GM18517 (cell line): ENCODE data around the gene SEMA3F.

ENCODE experiments used
- ATAC-seq: cut with Tn5 transposase; IDR thresholded peaks from one replicate; pipeline ENCODE4 v1.9.1; 2021; ENCODE audit warnings: mild to moderate bottlenecking, moderate library complexity; ENCODE audit not compliant: unreplicated experiment

SEMA3F gene

DNA sequence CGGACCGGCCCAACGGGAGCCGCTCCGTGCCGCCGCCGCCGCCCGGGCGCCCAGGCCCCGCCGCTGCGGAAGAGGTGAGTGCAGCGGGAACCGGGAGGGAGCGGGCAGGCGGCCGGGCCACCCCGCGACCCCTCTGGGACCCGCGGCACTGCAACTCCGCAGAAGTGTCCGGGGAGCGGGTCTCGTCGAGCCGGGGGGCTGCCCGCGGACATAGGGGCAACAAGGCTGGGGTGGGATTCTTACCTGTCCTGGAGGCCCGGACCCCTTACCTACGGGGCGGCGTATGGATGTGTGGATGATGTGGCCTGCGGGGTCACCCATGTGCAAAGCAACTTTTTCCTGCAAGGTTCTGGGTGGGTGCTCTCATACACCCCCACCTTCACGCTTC, 361 bp downstream of the SEMA3F start:
- no peak for ATAC-seq

DNA sequence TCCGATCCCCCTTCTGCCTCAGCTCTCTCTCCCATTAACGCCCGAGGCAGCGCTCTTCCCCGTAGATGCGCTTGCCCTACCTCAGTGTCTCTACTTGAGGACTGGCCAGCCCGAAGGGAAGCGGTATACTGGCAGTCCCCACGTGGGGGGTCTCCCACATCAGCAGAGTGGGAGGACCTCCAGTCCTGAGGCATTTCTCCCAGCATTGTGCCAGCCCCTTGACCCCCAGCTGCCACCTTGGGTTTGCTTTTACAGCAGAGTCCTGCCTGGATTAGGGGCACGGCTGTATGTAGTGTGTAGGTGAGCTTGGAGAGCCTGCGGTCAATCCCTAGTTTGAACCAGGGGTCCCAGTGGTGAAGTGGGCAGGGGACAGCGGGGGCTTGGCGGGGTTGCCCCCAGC, 767 bp downstream of the SEMA3F start:
- ATAC-seq = no peak

DNA sequence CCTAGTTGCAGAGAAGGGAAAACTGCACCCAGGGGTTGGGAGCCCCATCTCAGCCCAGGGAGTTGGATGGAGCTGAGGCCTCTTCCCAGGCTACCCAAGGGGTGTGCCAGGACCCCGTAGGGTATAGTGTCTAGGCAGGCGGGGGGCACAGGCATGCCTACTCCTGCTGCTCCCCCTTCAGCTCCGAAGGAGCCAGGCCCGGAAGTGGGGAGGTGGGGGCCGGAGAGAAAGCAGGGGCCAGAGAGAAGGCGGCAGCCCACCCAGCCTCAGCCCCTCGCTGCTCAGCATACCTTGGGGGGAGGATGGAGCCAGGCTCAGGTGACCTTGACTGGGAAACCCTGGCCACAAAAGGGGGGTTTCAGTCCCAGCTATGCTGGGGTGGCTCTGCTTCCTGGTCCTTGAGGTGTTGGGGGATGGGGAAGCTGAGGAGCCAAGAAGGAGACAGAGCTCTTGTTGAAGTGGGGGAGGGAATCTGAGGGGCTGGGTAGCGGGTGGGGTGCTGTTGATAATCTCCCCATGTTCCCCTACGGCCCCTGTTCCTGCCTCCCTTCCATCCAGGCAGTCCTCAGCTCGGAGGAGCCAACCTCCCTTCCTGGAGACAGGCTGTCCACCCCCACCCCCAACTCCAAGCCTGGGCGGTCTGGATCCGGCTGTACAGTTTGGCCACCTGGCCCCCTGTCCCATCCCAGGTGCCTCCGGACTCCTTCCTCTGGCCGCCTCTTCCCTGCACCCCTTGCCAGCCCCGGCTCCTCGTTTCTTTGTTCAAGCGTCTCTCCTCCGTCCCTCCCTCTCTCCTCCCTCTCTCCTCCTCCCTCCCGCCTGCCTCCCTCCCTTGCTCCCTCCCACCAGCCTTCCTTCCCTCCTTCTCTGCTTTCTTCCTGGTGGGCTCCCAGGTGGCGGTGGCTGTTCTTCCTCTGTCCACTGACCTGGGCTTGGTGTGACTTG, 1.7 kb downstream of the SEMA3F start:
- ATAC-seq = no peak

DNA sequence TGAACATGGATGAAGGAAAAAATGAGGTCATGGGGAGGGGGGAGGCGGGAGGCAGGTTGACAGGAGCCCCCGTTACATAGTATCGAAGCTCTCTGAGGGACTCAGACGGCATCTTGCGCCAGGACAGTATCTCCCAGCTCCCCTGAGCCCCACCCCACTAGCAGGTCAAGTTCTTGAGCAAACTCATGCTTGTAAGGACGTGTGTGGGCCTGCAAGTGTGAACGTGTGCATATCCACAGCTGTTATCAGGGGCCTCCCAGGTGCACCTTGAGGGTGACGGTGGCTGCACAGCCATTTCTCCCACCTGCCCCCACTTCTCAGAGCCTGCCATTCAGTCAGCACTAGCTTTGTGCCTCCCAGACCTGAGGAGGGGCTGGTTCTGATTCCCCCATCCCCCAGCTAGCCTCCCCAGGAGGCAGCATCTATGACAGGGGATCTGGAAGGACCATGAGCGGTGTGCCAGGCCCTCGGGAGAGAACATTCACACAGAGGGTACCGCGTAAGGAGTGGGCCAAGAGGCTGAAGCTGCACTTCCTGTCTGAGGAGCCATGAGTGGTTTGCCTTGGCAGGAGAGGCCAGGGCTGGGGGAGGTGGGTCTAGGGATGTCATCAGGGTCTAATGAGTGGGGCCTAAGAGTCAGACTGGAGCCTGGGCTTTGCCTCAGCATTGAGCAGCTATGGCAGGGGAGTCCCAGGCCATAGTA, 2.9 kb downstream of the SEMA3F start:
- no peak for ATAC-seq

- ATAC-seq = no peak
Observed at GRCh38 chr3:50158530-50159146, 3.5 kb downstream of the SEMA3F start.

DNA sequence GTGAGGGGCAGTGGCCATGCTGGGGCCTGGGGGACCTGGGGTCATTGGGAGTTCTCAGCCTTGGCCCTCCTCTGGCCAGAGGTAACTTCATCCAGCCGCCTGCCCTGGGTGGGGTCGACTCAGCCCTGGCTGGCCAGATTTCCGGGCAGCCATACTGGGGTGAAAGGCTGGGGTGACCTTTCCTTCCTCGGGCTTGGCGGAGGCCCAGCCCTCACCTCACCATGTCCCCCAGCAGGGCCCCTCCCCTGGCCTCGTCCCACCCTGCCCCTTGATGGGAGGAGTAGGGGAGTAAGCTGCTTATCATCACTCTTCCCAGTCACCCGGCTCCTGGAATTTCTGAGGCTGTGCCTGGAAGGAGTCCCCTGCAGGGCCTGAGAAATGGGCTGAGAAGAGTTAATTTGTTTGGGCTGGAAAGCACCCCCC, 5.4 kb downstream of the SEMA3F start:
- no peak for ATAC-seq

- no peak for ATAC-seq
Observed at GRCh38 chr3:50161320-50161719, 6.2 kb downstream of the SEMA3F start.

DNA sequence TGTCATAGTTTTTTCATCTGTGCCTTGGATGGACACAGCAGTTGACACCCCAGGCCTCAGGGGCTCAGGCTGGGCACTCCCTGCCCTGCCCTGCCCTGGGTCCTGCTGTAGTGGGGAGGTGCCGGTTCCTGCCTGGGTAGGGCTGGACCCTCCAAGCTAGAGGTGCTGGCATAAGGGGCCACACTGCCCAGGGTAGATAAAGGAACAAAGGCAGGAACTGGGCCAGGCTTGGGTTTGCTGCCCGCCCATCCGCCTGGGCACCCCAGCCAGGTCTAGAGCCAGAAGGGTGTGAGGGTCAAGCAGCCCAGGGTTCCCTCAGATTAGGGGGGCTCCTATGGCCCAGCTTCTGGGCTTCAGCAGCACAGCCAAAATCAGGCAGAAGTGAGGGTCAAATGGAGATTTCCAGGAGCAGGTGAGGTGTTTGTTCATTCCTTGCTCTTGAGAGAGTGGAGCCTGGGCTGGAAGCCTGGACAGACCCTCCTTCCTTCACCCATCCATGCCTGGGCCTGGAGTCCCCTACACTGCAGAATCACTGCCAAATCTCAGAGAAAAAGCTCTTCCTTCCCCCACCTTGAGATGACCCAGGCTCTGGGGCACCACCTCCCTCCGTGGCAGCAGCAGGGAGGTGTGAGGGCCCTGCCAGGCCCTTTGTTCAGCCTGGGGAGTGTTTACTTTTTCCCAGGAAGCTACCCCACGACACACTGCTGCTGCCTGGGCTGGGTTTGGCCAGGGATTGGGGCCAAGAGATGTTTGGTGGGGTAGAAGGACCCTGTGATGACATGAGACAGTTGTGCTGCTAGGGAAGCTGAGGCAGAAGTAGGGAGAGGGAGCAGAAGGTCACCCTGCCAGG, 7.1 kb downstream of the SEMA3F start:
- ATAC-seq = no peak

- no peak for ATAC-seq
Observed at GRCh38 chr3:50163572-50164455, 8.7 kb downstream of the SEMA3F start.

DNA sequence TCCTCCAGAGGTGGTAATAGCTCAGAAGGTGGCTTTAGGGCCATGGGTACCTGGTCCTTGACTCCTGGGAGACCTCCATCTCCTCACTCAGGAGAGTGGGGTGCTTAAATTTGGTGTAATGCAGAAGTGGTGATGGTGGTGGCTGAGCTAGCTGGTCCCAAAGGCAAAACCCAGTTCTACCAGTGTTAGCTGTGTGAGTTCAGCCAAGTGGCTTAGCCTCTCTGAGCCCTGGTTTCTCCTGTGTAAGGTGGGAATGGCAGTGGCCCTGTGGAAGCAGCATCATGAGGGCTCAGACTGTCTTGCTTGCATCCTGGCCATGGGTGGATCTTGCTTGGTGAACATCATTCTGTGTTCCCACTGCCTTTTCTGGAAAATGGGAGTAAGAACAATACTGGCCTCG, 9.4 kb downstream of the SEMA3F start:
- no peak for ATAC-seq

DNA sequence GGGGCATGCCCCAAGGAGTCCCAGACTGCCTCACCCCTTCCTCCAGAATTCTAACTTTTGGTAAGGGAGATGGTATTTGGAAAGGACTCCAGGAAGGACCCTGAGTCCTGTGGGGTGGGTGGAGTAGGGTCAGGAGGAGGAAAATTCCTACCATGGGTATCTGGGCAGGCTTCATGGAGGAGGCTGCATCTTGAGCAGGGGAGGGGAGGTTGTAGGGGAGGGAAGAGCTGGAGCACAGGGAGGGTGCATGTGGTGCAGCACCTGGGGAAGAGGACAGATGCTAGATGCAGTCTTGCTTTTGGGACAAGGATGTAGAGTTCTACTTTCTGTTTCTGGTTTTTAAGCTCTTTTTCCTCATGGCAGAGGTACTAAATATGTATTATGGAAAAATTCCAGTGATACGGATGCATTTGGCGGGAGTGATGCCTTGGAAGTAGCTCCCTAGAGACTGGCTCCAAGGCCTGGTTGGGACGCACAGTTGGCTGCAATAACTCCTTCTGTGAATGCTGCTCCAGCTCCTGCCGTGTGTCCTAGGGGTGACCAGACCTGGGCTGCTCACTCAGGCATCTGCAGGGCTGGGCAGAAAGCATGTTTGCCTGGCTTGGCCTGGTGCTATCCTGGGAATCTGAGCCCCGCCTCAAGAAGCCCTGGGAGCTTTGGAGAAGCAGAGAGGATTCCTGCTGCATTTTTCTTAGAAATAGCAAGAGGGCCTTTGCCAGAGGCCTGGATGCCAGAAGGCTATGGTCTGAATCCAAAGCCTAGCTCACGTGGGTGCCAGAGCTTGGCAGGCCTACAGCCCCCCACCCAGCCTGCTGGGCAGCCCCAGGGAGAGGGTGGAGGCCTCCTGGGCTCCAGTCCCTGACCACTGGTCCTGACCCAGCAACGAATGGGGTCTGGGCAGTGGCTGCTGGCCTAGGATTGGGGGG, 10.1 kb downstream of the SEMA3F start:
- no peak for ATAC-seq

DNA sequence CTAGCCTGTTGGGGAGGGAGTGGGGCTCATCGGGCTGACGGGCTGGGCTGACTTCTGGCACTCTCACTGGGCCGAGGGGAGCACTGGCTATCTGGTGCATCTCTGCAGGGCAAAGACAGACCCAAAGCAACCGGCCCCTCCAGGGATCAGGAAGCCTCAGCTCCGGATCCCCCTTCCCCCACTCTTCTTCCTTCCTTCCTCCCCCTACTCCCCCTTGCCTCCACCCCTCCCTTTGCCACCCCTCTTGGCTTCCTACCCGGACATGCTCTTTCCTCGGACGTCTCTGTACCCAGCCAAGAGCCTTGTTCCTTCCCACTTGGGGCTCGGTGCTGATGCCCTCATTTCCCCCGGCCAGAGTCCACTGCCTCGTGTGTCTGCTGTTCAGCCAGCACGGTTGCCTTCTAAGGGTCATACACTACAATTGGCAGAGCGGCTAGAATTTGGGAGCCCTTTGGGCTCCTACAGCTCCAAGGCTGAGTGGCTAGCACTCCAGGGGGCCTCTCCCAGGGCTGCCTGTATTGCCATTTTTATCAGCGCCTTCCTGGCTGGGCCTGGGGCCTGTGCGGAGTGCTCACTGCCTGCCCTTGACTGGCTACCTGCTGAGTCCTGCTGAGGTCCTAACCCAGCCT, 10.9 kb downstream of the SEMA3F start:
- ATAC-seq = no peak

- no peak for ATAC-seq
Observed at GRCh38 chr3:50166620-50167019, 11.5 kb downstream of the SEMA3F start.

DNA sequence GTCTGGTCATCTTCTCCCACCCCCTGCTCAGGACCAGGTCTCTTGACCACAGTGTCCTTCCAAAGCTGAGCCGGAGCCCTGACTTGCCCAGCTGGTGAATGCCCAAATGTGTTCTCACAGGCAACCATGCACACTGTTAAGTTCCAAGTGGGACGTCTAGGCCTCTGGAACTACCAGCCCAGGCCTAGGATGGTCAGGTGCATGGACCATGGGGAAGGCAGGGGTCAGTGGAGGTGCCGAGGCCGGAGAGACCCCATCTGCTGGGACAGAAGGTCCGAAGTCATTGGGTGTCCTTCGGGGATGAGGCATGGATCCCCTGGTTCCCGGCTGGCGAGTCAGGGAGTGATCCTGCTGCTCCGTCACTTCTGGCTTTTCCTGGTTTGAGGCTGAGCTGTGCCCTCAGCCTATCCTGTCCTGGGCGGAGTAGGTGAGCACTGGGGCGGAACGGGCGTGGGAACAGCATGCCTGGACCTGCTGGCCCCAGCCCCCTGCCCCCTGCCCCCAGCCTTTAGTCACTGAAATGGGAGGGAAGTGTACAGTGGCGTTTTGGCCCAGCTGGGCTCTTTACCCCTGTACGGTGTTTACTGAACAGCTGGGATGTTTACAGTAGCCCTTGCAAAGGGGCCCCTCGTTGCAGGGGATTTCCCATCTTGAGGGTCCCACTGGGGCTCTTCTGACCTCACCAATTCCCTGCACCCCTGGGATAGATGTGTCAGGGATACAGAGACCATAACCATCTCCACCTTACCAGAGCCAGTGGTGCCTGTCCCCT, 12.1 kb downstream of the SEMA3F start:
- ATAC-seq = no peak

GRCh38 chr3:50167841-50168209, 12.7 kb downstream of the SEMA3F start:
- ATAC-seq = no peak

DNA sequence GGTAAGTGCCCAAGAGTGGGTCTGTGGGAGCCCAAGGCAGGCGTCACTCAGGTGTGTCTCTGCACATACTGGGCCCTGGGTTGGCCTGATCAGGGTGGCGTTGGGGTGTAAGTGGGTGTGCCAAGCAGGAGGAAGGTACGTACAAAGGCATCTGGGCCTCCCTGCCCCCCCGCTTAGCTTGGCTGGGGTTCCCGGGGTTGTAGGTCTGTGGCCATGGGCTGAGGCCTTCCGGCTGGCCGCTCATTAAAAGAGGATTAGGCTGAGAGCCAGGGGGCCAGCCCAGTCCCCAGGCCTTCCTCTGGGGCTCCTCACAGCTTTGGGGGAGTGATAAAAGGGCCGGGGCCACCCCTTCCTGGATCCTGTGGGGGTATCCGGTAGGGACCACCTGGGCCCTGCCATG, 13.3 kb downstream of the SEMA3F start:
- no peak for ATAC-seq

DNA sequence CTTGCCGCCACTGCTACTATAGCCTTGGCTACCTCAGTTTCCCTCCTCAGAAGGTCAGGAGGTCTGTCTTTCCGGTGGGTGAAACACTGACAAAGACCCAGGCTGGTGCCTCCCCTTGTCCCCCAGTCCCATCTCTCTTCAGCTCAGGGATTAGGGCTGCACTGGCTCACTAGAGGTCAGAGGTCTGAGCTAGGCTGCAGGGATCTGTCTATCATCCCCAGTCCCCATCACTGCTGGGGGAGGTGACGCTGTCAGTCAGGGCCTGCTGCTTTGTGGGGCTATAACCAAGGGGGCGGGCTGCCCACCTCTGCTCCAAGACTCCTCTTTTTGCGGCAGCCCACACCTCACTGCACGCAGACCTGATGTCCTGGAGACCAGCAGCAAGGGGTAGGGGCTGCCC, 13.7 kb downstream of the SEMA3F start:
- no peak for ATAC-seq
